Fibroblast of lung (primary cell): ENCODE data around the gene KIF20B.

Experiments used
- EZH2 ChIP-seq: IDR thresholded peaks from 2 replicates; pipeline ENCODE4 v1.5.1; 2012; ENCODE audit warnings: low read length, control low read depth, mild to moderate bottlenecking; ENCODE audit errors: missing control alignments
- TF ChIP-seq, protein P1 (sequence below), 2 donors: IDR thresholded peaks in 1 of 2; conservative IDR thresholded peaks in 1 of 2; 1 replicate in 1 of 2; 2 replicates in 1 of 2; pipeline ENCODE4 v1.5.1; 2011 to 2012; ENCODE audit warnings: low read length in 2 of 2, control low read depth in 1 of 2, inconsistent platforms in 1 of 2, low read depth in 1 of 2, mild to moderate bottlenecking in 1 of 2

DNA sequence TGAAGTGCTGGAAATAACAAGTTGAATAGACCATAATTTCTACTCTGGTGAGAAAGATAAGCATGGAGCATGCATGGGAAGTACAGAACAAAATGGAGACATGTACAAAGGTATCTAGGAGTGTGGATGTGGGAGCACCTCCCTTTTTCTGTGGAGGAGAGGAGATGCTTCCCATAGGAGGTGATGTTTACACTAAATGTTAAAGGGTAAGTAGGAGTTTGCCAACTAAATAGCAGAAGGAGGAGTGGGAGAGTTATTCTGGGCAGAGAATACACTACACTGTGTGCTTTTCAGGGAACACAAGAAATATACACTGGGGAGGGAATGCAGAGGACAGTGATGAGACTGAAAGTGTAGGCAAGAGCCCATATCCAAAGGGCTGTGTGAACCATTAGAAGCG is 35.3 kb upstream of the KIF20B start:
- TF ChIP-seq, protein P1, sequence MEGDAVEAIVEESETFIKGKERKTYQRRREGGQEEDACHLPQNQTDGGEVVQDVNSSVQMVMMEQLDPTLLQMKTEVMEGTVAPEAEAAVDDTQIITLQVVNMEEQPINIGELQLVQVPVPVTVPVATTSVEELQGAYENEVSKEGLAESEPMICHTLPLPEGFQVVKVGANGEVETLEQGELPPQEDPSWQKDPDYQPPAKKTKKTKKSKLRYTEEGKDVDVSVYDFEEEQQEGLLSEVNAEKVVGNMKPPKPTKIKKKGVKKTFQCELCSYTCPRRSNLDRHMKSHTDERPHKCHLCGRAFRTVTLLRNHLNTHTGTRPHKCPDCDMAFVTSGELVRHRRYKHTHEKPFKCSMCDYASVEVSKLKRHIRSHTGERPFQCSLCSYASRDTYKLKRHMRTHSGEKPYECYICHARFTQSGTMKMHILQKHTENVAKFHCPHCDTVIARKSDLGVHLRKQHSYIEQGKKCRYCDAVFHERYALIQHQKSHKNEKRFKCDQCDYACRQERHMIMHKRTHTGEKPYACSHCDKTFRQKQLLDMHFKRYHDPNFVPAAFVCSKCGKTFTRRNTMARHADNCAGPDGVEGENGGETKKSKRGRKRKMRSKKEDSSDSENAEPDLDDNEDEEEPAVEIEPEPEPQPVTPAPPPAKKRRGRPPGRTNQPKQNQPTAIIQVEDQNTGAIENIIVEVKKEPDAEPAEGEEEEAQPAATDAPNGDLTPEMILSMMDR (conservative IDR thresholded peaks at IDR 0.05 in 1 of 2, IDR thresholded peaks at IDR 0.05 in 1 of 2; ENCODE audit: low read depth in 1 of 2, low read length in 2 of 2) = no peak
- TF ChIP-seq EZH2 = no peak
